Hindlimb muscle (tissue), 1 donor: ENCODE measurements around the gene CHCHD10. TPM values are rescaled to one million over a fixed set of nuclear protein-coding genes. Genes with fewer than 3 reads are reported as not detected.

ENCODE experiments used
- DNase-seq: peaks from one replicate; pipeline ENCODE4 v3.0.0-alpha.2; 2013
- polyA plus RNA-seq: library from polyadenylated mRNA; unstranded; fragments of 120-200 nt; gene quantifications from one replicate; pipeline ENCODE4 v1.2.1, GENCODE V29; 2013; ENCODE audit not compliant: insufficient read length

CHCHD10 gene
- polyA plus RNA-seq, 1 donor = 53.5 TPM

DNA sequence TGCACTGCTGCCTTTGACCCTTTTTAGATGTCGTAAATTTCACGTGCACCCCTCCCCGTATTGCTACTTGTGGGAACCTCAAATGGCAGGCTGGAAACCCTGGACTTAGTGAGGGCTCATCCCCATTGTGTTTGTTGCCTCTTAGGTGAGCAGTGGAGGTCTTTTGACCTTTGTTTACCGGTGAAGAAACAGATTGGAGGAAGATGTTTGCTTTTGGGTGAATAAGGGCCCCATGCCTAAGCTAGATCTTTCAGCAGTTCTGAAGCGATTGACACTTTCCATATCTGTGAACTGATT is 19.8 kb upstream of the CHCHD10 start:
- no peak for DNase-seq

DNA sequence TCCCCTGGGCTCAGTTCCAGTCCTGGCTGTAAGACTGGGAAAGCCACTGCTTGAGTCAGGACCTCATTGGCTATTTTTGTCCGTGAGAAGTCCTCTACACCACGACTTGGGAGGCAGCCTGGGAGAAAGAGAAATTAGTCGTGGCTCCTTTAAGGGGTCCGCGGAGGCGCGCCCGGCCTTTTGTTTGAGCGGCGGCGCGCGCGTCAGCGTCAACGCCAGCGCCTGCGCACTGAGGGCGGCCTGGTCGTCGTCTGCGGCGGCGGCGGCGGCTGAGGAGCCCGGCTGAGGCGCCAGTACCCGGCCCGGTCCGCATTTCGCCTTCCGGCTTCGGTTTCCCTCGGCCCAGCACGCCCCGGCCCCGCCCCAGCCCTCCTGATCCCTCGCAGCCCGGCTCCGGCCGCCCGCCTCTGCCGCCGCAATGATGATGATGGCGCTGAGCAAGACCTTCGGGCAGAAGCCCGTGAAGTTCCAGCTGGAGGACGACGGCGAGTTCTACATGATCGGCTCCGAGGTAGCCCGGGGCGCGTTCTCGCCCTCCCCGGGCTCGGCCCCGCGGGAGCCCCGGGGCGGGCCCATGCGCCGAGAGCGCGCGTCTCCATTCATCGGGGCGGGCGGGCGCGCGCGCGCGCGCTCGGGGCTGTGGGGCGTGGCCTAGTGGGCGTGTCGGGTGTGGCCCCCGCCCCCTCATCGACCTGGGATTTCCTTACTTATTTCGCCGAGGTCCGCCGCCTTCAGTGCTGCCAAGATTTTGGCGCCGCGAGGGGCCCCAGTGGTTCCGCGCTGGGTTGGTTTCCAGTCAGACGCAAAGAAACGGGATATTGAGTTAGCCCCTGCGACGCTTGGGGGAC is 19.2 kb upstream of the CHCHD10 start, which contains the start of gene SMARCB1:
TSS of gene SMARCB1 (plus strand) at position 215 of the 848 bp plus-strand sequence. CDS start at position 419, 204 bp downstream.
- peak; percentile 94 for DNase-seq

DNA sequence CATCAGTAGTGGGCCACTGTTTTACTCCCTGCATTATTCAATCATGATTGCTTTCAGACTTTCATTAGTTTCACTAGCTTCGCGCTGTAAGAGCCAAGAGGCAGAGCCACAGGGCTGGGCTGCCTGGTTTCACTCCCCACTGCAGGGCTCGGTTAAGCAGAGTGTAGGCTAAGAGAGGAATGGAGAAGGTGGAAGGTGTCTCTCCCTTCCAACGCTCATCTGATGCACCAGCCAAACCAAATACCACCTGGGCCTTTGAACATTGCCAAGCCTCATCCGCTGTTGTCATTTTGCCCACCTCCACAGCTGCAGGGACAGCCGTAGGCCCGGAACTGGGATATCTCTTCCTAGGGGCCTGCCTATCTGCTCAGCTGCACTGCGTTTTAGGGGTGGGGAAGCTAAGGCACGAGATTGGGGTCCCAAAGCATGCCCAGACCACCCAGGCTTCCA is 18.5 kb upstream of the CHCHD10 start:
- no peak for DNase-seq

DNA sequence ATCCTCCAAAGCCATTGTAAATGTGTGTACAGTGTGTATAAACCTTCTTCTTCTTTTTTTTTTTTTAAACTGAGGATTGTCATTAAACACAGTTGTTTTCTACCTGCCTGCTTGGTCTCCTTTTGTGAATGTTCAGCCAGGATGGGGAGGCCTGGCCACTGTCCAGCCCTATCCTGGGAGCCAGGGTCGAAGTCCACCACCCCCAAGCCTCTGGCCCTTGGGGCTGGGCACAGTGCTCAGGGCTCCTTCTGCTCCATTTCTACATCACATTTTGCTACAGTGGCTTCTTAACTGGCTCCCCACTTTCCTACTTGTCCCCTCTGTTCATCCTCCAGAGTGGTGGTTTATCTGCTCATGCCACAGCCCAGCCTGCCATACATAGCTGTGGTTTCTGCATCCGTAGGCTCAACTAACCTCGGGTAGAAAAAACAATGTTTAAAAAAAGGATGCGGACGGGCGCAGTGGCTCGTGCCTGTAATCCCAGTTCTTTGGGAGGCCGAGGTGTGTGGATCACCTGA is 16.5 kb upstream of the CHCHD10 start:
- DNase-seq = no peak

DNA sequence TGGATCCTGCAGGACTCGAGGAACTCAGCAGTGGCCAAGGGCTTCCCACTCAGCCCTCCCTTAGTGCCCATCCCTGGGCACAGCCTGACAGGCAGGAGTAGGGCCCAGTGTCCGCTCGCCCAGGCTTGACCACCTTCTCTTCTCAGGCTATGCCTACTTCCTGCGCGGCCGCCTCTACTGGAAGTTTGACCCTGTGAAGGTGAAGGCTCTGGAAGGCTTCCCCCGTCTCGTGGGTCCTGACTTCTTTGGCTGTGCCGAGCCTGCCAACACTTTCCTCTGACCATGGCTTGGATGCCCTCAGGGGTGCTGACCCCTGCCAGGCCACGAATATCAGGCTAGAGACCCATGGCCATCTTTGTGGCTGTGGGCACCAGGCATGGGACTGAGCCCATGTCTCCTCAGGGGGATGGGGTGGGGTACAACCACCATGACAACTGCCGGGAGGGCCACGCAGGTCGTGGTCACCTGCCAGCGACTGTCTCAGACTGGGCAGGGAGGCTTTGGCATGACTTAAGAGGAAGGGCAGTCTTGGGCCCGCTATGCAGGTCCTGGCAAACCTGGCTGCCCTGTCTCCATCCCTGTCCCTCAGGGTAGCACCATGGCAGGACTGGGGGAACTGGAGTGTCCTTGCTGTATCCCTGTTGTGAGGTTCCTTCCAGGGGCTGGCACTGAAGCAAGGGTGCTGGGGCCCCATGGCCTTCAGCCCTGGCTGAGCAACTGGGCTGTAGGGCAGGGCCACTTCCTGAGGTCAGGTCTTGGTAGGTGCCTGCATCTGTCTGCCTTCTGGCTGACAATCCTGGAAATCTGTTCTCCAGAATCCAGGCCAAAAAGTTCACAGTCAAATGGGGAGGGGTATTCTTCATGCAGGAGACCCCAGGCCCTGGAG is 15.7 kb upstream of the CHCHD10 start:
- no peak for DNase-seq

DNA sequence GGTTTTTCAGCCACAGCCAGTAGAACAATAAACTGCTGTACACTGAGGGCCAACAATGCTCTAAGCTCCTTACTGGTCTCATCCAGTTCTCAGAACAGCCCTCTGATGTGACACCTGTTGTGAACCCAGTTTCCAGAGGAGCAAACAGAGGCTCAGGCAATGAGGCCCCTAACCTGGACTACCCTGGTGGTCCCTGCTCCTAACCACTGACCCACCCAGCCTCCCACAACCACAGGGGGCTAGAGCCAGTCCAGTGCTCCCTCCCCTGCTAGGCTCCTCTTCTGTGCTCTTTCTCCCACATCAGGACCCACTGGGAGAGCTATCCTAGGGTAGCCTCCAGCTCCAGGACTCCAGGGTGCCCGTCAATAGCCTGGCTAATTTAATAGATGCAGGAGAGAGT is 14.9 kb upstream of the CHCHD10 start:
- no peak for DNase-seq

DNA sequence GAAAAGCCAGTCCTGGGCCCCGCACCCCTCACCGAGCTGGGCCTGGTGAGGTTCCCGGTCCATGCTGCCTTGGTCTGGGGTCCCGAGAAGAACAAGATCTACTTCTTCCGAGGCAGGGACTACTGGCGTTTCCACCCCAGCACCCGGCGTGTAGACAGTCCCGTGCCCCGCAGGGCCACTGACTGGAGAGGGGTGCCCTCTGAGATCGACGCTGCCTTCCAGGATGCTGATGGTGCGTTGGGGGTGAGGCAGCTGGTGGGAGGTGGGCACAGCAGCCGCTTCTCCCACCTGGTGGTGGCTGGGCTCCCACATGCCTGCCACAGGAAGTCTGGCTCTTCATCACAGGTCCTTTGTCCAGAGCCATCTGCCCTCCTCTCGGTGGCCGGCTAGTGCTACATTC is 14.5 kb upstream of the CHCHD10 start:
- no peak for DNase-seq

DNA sequence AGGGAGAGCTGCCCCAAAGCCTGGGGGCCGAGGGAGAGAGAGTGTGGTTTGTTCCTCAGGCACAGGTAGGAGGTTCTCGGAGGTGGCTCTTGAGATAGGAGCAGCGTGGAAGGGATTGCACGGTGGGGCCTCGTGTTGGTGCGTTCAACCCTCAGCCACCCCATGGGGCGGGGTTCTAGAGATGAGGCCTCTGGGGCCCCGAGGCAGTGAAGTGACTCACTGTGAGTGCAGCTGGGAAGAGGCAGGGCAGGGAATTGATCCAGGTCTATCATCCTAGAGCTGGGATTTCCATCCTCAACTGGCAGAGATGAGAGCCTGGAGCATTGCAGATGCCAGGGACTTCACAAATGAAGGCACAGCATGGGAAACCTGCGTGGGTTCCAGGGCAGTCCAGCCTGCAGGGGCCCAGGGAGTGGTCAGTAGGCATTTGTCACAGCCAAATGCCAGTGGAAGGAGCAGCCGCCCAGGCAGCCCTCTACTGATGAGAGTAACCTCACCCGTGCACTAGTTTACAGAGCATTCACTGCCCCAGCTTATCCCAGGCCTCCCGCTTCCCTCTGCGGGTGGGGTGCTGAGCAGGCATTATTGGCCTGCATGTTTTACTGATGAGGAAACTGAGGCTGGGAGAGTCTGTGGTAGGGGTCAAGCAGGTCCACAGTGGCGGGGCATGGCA is 13.9 kb upstream of the CHCHD10 start:
- no peak for DNase-seq

DNA sequence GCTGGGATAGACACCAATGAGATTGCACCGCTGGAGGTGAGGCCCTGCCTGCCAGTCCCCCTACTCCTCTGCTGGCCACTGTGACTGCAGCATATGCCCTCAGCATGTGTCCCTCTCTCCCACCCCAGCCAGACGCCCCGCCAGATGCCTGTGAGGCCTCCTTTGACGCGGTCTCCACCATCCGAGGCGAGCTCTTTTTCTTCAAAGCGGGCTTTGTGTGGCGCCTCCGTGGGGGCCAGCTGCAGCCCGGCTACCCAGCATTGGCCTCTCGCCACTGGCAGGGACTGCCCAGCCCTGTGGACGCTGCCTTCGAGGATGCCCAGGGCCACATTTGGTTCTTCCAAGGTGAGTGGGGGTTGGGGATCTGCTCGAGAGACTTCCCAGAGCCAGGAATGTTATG is 13.3 kb upstream of the CHCHD10 start:
- no peak for DNase-seq

DNA sequence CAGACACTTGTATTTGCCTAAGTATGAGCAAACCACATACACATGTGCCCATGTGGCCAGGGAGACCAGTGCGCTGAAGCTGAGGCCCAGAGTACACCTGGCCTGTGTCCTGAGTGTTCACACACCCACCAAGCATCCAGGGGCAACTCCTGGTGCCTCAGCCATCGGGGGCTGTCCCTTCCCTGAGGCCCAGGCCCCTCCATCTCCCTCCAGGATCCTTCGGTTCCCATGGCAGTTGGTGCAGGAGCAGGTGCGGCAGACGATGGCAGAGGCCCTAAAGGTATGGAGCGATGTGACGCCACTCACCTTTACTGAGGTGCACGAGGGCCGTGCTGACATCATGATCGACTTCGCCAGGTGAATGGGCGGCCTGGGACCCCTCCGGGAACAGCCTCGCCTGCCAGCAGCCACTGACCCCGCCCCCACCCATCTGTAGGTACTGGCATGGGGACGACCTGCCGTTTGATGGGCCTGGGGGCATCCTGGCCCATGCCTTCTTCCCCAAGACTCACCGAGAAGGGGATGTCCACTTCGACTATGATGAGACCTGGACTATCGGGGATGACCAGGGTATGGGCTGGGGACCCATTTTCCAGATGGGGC is 12.5 kb upstream of the CHCHD10 start:
- no peak for DNase-seq

DNA sequence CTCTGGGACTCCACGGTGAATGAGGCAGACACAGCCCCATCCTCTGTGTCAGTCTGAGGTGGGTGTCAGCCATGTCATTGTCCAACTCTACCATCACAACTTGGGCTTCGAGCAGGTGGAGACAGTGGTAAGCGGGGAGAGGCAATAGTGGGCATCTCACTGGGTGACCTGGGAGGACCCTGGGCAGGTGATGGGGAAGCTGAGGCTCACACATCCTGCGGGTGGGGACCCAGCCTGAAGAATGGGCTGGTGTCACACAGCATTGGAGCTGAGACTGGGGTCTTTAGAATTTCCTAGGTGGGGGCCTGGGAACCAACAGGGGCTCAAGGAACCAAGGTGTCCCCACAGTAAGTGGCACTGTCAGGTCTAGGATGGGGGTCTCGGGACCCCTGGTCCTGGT is 12.0 kb upstream of the CHCHD10 start:
- no peak for DNase-seq

DNA sequence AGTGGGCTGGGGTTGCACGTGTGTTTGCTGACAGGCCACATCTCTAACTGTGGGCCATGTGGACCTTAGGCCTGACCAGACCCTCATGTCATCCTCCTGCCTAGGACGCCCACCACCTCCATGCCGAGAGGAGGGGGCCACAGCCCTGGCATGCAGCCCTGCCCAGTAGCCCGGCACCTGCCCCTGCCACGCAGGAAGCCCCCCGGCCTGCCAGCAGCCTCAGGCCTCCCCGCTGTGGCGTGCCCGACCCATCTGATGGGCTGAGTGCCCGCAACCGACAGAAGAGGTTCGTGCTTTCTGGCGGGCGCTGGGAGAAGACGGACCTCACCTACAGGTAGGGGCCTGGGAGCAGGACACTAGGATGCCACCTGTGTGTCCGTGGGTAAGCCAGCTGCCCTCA is 11.3 kb upstream of the CHCHD10 start:
- no peak for DNase-seq

DNA sequence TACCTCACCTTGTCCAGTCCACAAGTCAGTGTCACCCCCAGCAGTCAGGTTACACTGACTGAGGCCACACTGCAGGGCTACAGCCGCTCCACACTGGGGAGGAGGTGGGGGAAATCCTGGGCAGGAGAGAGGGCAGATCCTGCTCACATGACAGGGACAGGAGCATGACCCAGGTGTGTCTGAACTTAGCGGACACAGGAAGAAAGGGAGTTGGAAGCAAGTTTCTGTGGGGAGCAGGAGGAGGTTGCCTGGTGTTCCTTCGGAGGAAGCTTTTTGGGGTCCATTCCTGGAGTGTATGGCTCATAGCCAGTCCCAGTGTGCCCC is 10.8 kb upstream of the CHCHD10 start:
- DNase-seq = no peak

DNA sequence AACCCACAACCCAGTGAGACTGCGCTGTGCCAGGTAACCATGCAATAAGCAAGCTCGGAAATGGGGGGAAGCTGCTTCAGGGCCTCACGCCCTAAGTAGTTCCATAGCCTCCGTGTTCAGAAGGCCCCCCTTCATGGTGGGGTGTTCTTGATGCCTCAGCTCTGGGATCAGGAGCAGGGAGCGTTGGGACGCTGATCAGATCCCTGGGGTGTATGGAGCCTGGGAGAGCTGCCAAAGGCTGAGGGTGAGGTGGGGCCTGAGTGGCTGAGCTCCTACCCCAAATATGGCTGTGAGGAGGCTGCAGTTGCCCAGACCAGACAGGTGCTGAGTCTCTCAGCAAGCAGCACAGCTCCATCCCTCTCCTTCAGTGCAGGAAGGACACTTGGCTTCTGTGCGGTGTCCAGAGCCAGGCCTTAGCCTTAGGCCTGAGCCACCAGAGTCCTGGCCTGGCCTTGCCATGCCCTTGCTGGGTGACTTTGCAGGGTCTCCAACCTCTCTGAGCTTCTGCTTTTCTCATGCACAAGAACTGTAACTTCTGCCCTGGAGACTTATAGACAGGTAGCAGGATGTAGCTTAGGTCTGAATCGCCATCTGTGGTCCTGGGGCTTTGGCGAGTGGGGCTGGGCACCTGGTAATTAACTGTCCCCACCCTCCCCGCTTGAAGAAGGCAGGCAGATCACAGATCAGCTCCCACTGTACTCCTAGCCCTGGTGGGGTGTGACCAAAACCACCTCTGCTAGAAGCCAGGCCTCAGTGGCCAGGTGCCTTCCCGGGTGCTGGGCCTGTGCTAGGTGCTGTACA is 10.2 kb upstream of the CHCHD10 start:
- DNase-seq = no peak

DNA sequence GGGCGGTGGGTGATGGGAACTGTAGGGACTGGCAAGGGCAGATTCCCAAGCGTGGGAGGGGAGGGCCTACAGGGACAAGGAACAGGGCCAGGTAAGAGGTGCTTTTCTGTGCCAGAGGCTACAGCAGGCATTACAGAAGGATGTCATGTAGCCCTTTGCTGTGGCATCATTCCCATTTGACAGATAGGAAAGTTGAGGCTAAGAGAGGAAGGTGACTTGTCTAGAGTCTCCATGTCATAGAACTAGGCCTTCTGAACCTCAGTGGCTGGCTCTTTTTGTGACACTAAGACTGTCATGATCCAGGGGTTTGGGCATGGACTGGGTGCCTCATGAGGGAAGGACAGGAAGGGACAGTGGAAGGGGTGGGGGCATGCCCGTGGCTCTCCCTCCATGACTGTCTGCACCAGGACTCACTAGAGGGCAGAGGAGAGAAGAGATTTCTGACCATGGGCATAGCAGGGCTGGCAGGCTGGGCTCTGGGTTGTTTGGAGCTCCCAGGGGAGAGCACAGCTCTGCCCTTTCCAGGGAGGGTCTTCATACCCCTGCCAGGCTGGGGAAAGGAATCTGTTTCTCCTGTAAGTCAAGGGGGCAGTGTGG is 8.1 kb upstream of the CHCHD10 start:
- DNase-seq = no peak

DNA sequence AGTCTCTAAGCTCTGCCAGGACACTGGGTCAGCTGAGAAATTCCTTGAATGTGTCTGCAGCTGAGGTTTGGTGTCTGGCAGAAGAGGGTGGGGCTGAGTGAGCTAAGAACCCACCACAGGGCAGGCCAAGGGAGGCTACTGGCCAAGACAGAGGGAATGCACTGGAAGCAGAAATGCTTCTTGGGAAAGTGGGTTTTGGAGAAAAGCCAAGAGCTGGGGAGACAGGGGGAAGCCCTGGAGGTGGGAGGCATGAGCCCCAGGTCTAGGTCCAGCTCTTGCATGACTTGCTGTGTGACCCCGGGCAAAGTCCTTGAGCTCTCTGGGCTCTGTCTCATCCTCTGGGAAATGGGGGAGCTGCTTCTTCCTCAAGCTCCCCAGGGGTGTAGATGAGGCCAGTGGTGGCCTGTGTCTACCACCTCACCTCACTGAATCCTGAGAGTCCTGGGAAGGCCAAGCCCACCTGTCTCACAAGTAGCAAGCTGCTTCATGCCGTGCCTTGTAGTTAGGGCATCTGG is 7.2 kb upstream of the CHCHD10 start:
- no peak for DNase-seq

DNA sequence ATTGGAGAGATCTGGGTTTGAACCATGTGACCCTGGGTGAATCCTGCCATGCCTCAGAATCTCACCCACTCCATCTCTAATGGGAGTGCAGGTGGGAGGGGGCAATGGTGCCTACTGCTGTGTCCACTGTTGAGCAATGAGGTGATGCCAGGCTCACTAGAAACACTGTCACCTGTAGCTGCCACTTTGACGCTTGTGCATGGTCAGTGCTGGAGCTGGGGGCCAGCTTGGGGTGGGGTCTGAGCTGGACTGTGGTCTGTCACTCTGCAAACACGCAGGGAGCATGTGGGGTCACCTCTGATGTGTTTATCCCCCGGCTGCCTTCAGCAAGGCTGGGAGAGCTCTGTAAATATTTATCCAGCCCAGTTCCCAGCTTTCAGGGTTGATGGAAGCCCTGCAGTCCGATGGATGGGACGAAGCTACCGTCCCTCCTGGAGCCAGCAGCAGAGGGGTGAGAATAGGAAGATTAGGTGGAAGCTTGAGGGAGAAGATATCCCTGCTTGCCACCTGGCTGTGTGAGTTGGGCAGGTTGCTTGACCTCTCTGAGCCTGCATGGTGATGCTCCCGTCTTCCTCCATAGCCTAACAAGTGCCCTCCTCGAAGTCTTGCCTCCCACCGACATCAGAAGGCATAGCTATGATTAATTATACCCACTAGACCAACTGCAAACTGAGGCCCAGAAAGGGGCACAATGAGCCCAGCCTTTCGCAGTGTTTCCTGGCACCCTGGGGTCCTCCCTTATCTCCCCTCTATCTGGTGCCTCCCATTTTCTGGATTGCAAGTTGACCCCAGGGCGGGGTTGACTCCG is 6.5 kb upstream of the CHCHD10 start:
- no peak for DNase-seq

DNA sequence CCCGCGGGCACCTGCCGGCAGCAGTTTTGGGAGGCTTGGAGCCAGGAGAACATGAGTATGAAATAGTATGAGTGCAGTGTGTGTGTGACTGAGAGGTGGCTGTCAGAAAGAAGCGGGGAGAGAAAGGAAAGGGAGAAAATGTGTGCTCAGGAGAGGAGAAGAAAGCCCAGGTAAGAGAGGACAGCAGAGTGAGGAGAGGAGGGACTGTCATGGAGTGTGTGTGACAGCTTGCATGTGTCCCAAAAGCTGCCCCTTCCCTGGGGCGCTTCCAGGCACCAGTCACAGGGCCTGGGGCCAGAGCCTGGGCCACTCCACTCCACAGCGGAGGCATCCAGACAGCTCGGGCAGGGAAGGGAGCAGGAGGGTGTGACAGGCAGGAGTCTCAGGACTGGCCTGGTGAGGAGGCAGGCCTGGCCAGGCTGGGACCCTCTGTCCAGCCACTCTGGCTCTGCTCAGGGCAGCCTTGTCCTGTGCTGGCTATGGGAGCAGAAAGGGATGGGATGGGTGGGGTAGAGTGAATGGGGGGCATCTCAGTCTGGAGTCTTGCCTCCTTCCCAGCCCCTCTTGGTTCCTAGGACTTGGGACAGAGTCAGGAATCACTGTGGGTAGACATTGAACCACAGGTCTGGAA is 5.8 kb upstream of the CHCHD10 start:
- no peak for DNase-seq

DNA sequence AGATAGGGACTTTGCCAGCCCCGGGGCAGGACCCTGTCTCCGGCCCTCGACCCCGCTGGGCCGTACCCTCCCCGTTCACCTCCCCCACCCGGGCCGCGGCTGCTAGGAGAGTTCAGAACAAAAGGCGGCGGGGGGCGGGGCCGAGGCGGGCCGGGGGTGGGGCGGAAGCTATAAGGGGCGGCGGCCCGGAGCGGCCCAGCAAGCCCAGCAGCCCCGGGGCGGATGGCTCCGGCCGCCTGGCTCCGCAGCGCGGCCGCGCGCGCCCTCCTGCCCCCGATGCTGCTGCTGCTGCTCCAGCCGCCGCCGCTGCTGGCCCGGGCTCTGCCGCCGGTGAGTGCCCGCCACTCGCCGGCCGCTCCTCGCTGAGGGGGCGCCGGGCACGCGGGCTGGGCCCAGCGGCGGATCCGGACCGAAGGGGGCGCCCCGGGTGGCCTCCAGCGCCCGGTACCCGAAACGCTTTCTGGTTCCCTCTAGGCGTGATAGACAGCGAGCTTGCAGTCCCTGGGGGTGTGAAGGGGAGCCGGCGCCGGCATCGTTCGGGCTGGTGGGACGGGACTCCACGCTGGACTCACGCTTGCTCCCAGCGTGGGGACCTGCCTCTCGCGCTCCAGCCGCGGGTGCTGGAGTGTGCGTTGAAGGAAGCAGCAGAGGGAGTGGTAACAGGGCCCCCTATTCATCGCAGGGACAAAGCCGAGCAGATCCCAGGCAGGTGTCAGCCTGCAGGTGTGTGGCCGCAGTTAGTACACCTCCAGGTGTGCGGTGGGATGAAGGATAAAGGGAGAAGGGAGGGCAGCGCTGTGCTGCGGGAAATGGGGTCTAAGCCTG is 5.1 kb upstream of the CHCHD10 start, which contains the start of gene MMP11:
TSS of gene MMP11 (plus strand) at position 201 of the 825 bp plus-strand sequence. CDS start at position 223, 22 bp downstream.
- peak; percentile 56 for DNase-seq
